Tibial artery (tissue), 4 donors: ENCODE results near the gene GPR155.
"Not testable (repeated sequence)": the region's sequence is repeated elsewhere in the genome, so short reads cannot be mapped to it uniquely, and the experiment has no call there.

Experiments used
- DNase-seq, 2 donors: peaks; one replicate each; pipeline ENCODE4 v3.0.0-alpha.2; 2019
- H3K27ac ChIP-seq, 2 donors: fragments of 200-600 bp; sonication (generic) in 1 of 2; 1 replicate in 1 of 2; 2 replicates in 1 of 2; pipeline ENCODE4 v1.5.1; 2018 to 2019; ENCODE audit warnings: mild to moderate bottlenecking in 1 of 2
- H3K27me3 ChIP-seq, 2 donors: fragments of 200-600 bp; sonication (generic) in 1 of 2; one replicate each; pipeline versions ENCODE4 v1.5.1 to v1.6.0; 2016 to 2019
- H3K36me3 ChIP-seq, 3 donors: fragments of 200-600 bp; sonication (generic) in 2 of 3; one replicate each; pipeline ENCODE4 v1.5.1; 2016 to 2019; ENCODE audit warnings: mild to moderate bottlenecking in 2 of 3
- H3K4me1 ChIP-seq, 4 donors: fragments of 200-600 bp; sonication (generic) in 2 of 4; 1 replicate in 3 of 4; 2 replicates in 1 of 4; pipeline ENCODE4 v1.5.1; 2016 to 2019
- H3K4me3 ChIP-seq, 2 donors: fragments of 200-600 bp; sonication (generic) in 1 of 2; 1 replicate in 1 of 2; 2 replicates in 1 of 2; pipeline ENCODE4 v1.5.1; 2018 to 2019; ENCODE audit warnings: mild to moderate bottlenecking in 2 of 2
- H3K9me3 ChIP-seq, 3 donors: fragments of 200-600 bp; sonication (generic) in 1 of 3; one replicate each; pipeline ENCODE4 v1.5.1; 2016 to 2019
- intact Hi-C: fragments of 100-400 bp; cut with DNase I; formaldehyde crosslinking; loops from one replicate; pipeline ENCODE4 v1.15.0; 2023; ENCODE audit warnings: low total_unique reads
- TF ChIP-seq, protein P1 (sequence below), 2 experiments: fragments of 200-600 bp in 1 of 2; fragments of 450-650 bp in 1 of 2; IDR thresholded peaks; one replicate each; pipeline ENCODE4 v1.5.1; 2017 to 2019; ENCODE audit warnings: antibody characterized with exemption in 2 of 2, mild to moderate bottlenecking in 1 of 2, moderate library complexity in 1 of 2

The GPR155 gene

DNA sequence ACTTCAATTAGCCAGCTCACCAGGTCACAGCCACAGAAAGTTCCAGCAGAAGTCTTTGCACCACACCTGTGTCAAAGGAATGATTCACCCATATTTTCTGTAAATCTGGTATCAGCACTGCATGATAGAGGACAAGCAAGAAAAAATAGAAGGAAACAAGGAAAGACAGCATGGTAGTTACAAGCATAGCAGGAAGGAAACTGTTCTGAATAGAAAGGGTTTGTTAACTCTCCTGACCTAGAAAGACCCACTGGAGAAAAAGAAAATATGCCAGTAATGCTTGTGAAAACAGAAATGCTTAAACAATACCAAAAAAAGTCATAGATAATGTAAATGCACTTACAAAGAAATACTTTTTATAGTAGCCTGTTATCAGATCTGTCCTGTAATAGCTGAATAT, 50.5 kb downstream of the GPR155 start:
- no peaks in the 10 kb centered on the region for H3K27me3 ChIP-seq
- H3K9me3 ChIP-seq = no peaks in the 10 kb centered on the region
- no peak overlapping the region for H3K4me3 ChIP-seq
- no peak for DNase-seq
- peaks cover 0 to 20% (median 8%) of the 10 kb centered on the region in 4 donors for H3K4me1 ChIP-seq
- peaks cover 0 to 11% (median 7%) of the 10 kb centered on the region in 3 donors for H3K36me3 ChIP-seq
- intact Hi-C loops = no loop called here
- TF ChIP-seq, protein P1, sequence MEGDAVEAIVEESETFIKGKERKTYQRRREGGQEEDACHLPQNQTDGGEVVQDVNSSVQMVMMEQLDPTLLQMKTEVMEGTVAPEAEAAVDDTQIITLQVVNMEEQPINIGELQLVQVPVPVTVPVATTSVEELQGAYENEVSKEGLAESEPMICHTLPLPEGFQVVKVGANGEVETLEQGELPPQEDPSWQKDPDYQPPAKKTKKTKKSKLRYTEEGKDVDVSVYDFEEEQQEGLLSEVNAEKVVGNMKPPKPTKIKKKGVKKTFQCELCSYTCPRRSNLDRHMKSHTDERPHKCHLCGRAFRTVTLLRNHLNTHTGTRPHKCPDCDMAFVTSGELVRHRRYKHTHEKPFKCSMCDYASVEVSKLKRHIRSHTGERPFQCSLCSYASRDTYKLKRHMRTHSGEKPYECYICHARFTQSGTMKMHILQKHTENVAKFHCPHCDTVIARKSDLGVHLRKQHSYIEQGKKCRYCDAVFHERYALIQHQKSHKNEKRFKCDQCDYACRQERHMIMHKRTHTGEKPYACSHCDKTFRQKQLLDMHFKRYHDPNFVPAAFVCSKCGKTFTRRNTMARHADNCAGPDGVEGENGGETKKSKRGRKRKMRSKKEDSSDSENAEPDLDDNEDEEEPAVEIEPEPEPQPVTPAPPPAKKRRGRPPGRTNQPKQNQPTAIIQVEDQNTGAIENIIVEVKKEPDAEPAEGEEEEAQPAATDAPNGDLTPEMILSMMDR (IDR thresholded peaks at IDR 0.05) = no peak
- no peak overlapping the region for H3K27ac ChIP-seq

DNA sequence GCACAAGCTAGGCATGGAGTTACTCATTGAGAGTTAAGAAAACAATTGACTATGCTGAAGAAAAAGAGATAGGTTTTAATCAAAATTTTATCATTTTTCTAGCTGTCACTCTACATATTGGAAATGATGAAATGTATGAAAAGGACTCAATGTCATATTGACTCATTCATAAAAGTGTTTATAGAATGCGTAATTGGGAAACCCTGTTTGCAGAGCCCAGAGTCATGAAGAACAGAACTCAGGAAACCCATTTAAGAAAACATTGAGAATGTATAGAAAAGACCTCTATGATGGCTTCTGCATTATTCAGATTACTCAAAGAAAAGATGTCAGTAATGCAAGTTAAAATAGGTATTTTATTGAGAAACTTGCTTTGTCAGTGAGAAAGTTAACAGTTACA, 54.9 kb downstream of the GPR155 start:
- Histone ChIP-seq H3K4me3 (no peak overlapping the region), H3K27ac (no peak overlapping the region), H3K9me3 (no peaks in the 10 kb centered on the region), H3K27me3 (no peaks in the 10 kb centered on the region), H3K36me3 (peaks cover 17 to 32% (median 24%) of the 10 kb centered on the region in 3 donors), H3K4me1 (peaks cover 0 to 7% (median 1%) of the 10 kb centered on the region in 4 donors)
- intact Hi-C loops = no loop called here
- DNase-seq = no peak
- TF ChIP-seq, protein P1 (IDR thresholded peaks at IDR 0.05) = no peak

DNA sequence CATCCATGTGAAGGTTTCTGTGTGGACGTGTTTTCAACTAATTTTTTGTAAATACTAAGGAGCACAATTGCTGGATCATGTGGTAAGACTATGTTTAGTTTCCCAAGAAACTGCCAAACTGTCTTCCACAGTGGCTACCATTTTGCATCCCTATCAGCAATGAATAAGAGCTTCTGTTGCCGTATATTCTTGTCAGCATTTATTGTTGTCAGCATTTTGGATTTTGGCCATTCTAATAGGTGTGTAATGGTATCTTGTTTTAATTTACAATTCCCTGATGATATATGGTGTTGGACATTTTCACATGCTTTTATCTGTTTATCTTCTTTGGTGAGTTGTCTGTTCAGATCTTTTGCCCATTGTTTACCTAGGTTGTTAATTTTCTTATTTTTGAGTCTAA, 56.8 kb downstream of the GPR155 start:
- TF ChIP-seq, protein P1 (IDR thresholded peaks at IDR 0.05) = no peak
- no peaks in the 10 kb centered on the region for H3K9me3 ChIP-seq
- no peak overlapping the region for H3K27ac ChIP-seq
- no peaks in the 10 kb centered on the region for H3K27me3 ChIP-seq
- H3K4me1 ChIP-seq = no peaks in the 10 kb centered on the region
- no peak for DNase-seq
- H3K36me3 ChIP-seq = peaks cover 23 to 28% (median 24%) of the 10 kb centered on the region in 3 donors
- no peak overlapping the region for H3K4me3 ChIP-seq
- intact Hi-C loops = no loop called here

DNA sequence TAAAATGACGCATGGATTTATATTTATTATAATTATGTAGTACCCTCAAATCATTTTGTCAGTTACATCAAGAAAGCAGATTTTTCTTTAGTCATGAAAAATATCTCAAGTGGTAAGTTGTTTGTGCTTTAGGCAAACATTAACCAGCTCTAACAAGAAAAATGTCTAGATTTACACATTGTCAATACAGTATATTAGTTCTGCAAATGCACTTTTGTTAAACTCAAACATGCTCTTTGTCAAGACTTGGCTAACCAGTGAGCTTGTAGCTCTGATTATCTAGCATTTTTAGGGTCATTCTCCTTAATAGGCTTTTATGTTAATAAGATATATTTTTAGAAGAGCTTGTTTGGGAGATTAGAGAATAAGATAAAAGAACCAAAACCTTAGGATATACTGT, 58.6 kb downstream of the GPR155 start:
- no peaks in the 10 kb centered on the region for H3K4me1 ChIP-seq
- no peak overlapping the region for H3K27ac ChIP-seq
- H3K9me3 ChIP-seq = no peaks in the 10 kb centered on the region
- no peak overlapping the region for H3K4me3 ChIP-seq
- DNase-seq = no peak
- TF ChIP-seq, protein P1 (IDR thresholded peaks at IDR 0.05) = no peak
- peaks cover 23 to 24% (median 24%) of the 10 kb centered on the region in 3 donors for H3K36me3 ChIP-seq
- no peaks in the 10 kb centered on the region for H3K27me3 ChIP-seq
- intact Hi-C loops = no loop called here

DNA sequence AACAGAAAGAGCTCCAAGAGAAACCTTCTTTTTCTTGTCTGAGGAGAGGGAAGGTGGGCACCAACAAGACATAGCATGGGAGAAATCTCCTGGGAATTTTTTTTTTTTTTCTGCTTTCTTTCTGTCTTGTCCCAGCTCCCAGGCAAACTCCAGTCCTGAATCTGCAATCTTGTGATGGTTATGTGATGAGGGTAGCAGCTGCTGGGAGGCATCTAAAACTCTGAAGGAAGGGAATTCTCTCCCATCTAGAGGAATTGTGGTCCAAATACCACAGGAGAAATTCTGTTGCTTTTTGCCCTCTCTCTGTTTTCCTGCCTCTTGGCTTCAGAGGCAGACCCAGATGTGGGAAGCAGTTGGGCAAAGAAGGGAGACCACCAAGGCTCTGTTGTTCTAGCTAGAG, 74.6 kb downstream of the GPR155 start:
- Histone ChIP-seq H3K27me3 (no peaks in the 10 kb centered on the region), H3K4me1 (no peaks in the 10 kb centered on the region), H3K4me3 (no peak overlapping the region), H3K36me3 (peaks cover 4 to 17% (median 11%) of the 10 kb centered on the region in 3 donors), H3K9me3 (no peaks in the 10 kb centered on the region), H3K27ac (no peak overlapping the region)
- no peak for DNase-seq
- intact Hi-C loops = no loop called here
- TF ChIP-seq, protein P1 (IDR thresholded peaks at IDR 0.05) = no peak

DNA sequence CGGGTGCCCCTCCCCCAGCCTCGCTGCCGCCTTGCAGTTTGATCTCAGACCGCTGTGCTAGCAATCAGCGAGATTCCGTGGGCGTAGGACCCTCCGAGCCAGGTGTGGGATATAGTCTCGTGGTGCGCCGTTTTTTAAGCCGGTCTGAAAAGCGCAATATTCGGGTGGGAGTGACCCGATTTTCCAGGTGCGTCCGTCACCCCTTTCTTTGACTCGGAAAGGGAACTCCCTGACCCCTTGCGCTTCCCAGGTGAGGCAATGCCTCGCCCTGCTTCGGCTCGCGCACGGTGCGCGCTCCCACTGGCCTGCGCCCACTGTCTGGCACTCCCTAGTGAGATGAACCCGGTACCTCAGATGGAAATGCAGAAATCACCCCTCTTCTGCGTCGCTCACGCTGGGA, 76.8 kb downstream of the GPR155 start:
- H3K4me1 ChIP-seq, H3K4me3 ChIP-seq, H3K9me3 ChIP-seq, intact Hi-C loops, H3K27me3 ChIP-seq, H3K27ac ChIP-seq, DNase-seq: not testable (repeated sequence)
- H3K36me3 ChIP-seq = peaks cover 0 to 17% (median 11%) of the 10 kb centered on the region in 3 donors
